ENCODE results near the gene CFAP58. TPM values are rescaled to one million over a fixed set of nuclear protein-coding genes. Genes with fewer than 3 reads are reported as not detected.

CFAP58 gene
- total RNA-seq, 2 donors from 2014 or later: 1.3 to 2.2 TPM

DNA sequence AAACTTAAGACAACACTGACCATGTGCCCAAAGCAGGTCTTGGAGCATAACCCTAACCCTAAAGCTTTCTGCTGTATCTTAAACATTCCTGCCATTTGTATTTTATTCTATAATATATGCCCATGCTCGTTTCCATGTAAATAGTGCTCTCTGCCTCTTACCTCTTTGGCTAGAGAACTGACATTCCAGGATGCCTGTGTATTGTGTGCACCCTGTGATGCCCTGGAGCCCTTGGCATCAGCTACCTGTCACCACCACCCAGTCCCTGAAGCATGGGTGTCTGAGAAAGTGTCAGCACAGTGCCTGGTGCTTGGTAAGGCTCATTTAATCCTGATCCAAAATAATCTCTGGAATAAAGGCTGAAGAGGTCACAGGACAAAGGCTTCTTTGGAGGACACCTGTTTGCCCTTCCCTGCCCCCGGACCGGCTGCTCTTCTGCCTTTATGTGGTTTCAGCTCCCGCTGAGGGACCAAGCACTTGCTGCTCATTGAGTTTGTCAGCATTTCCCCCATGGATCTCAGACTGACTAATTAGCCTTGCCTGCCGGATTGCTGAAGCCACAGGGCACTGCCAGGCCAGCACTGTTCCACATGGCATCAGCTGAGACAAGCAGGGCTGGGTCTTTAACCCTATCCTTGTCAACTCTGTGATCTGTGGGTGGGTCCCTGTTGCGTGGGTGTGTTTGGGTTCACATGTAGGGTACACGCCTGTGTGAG lies 148.4 kb downstream of the CFAP58 start:
- ATAC-seq (replicated peaks): no peak
- Mint-ChIP-seq H3K4me1 (no peaks in the 10 kb centered on the region), H3K27me3 (peaks cover 14% of the 10 kb centered on the region), H3K27ac (no peak overlapping the region), H3K9me3 (no peaks in the 10 kb centered on the region), H3K36me3 (ENCODE audit: low read depth) (no peaks in the 10 kb centered on the region), H3K4me3 (no peak overlapping the region)

DNA sequence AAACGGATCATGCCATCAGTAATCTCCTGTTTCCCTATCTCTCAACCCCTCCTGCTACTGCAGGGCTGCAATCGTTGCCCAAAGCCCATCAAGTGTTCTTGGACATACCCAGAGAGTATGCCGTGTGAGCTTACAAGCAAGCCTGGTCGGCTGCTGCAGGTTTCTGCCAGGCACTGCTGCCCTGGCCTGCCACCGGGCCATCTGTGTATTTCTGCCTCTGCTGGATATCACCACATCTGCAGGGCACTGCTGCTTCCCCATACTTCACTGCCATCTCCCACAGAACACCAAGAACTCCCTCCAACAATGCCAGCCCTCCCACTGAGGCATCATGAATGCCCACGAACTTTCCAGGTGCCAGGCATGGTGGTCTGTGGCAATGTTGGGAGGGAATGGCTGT lies 149.3 kb downstream of the CFAP58 start:
- H3K4me1 Mint-ChIP-seq: no peaks in the 10 kb centered on the region
- no peak overlapping the region for H3K4me3 Mint-ChIP-seq
- no peak for ATAC-seq (replicated peaks)
- no peak overlapping the region for H3K27ac Mint-ChIP-seq
- H3K9me3 Mint-ChIP-seq: no peaks in the 10 kb centered on the region
- no peaks in the 10 kb centered on the region for H3K36me3 Mint-ChIP-seq (ENCODE audit: low read depth)
- H3K27me3 Mint-ChIP-seq: peaks cover 17% of the 10 kb centered on the region

Other genes starting within 250 kb of the CFAP58 start
- gene SFR1, start 231.7 kb upstream of the CFAP58 start, total RNA-seq: 10 to 100 TPM; 12.4 to 14.3 TPM
- gene CFAP43, start 121.5 kb upstream of the CFAP58 start, total RNA-seq: under 1 TPM in 1 of 2 donors, not detected in 1; 0.16 TPM
- gene GSTO1, start 98.9 kb upstream of the CFAP58 start, total RNA-seq: 100 to 1,000 TPM; 226 to 258 TPM
- 1 to 10 TPM in 1 of 2 donors, under 1 TPM in 1; 0.28 to 1.4 TPM for gene GSTO2, start 84.6 kb upstream of the CFAP58 start, total RNA-seq
- 10 to 100 TPM; 10.1 to 19.1 TPM for gene ITPRIP, start 15.4 kb upstream of the CFAP58 start, total RNA-seq